ENCODE measurements around the gene RPS5. TPM values are rescaled to one million over a fixed set of nuclear protein-coding genes. Genes with fewer than 3 reads are reported as not detected.

The RPS5 gene
- total RNA-seq, 1 experiment from 2014 or later = 1,487 TPM

DNA sequence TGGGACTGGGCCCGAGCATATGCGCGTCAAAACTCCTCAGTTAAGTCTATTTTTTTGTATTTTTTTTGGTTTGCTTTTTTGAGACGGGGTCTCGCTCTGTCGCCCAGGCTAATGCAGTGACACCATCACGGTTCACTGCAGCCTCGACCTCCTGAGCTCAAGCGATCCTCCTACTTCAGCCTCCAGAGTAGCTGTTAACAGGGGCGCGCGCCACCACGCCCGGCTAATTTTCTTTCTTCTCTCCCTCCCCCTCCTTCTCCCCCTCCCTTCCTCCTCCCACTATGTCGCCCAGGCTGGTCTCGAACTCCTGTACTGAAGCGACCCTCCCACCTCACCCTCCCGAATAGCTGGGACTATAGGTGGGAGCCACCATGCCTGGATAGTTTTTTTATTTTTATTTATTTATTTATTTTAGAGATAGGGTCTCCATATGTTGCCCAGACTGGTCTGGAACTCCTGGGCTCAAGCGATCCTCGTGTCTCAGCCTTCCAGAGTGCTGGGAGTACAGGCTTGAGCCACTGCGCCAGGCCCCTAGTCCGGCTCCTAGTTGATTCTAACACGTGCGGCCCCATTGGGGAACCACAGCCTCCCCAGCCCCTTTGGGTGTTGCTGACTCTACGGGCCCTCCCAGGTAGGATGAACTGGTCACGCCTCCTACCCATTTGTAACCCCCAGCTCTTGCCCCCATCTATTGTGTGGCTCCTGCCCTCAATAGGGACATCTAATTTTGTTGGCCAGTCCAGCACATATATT lies 5.4 kb upstream of the RPS5 start:
- no peak for ATAC-seq
- no peak for DNase-seq (ENCODE audit: low read depth, low spot score)
- CTCF ChIA-PET = no interaction called here
- intact Hi-C loops (cut with micrococcal nuclease; ENCODE audit: unreplicated experiment) = no loop called here
- BruUV-seq (replicated peaks) = TSS peak; percentile 74
- no peaks in the 10 kb centered on the region for H3K36me3 ChIP-seq (ENCODE audit: control insufficient read depth, insufficient read depth, low read length)
- peaks cover 32% of the 10 kb centered on the region for H3K4me1 ChIP-seq (ENCODE audit: control insufficient read depth, insufficient read depth, low read length)
- no peaks in the 10 kb centered on the region for H3K27me3 ChIP-seq (ENCODE audit: control insufficient read depth, insufficient read depth, low read length)
- no peak for TF ChIP-seq POLR2AphosphoS5 (IDR thresholded peaks at IDR 0.05; ENCODE audit: low read depth, low read length)
- no peak for TF ChIP-seq SIN3A (IDR thresholded peaks at IDR 0.05; ENCODE audit: borderline replicate concordance, insufficient read depth, low read depth, low read length)
- TF ChIP-seq, protein P1, sequence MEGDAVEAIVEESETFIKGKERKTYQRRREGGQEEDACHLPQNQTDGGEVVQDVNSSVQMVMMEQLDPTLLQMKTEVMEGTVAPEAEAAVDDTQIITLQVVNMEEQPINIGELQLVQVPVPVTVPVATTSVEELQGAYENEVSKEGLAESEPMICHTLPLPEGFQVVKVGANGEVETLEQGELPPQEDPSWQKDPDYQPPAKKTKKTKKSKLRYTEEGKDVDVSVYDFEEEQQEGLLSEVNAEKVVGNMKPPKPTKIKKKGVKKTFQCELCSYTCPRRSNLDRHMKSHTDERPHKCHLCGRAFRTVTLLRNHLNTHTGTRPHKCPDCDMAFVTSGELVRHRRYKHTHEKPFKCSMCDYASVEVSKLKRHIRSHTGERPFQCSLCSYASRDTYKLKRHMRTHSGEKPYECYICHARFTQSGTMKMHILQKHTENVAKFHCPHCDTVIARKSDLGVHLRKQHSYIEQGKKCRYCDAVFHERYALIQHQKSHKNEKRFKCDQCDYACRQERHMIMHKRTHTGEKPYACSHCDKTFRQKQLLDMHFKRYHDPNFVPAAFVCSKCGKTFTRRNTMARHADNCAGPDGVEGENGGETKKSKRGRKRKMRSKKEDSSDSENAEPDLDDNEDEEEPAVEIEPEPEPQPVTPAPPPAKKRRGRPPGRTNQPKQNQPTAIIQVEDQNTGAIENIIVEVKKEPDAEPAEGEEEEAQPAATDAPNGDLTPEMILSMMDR (IDR thresholded peaks at IDR 0.05) = no peak
- no peak for TF ChIP-seq TCF7L2 (IDR thresholded peaks at IDR 0.05; ENCODE audit: low read depth, low read length)
- TF ChIP-seq, protein P2, sequence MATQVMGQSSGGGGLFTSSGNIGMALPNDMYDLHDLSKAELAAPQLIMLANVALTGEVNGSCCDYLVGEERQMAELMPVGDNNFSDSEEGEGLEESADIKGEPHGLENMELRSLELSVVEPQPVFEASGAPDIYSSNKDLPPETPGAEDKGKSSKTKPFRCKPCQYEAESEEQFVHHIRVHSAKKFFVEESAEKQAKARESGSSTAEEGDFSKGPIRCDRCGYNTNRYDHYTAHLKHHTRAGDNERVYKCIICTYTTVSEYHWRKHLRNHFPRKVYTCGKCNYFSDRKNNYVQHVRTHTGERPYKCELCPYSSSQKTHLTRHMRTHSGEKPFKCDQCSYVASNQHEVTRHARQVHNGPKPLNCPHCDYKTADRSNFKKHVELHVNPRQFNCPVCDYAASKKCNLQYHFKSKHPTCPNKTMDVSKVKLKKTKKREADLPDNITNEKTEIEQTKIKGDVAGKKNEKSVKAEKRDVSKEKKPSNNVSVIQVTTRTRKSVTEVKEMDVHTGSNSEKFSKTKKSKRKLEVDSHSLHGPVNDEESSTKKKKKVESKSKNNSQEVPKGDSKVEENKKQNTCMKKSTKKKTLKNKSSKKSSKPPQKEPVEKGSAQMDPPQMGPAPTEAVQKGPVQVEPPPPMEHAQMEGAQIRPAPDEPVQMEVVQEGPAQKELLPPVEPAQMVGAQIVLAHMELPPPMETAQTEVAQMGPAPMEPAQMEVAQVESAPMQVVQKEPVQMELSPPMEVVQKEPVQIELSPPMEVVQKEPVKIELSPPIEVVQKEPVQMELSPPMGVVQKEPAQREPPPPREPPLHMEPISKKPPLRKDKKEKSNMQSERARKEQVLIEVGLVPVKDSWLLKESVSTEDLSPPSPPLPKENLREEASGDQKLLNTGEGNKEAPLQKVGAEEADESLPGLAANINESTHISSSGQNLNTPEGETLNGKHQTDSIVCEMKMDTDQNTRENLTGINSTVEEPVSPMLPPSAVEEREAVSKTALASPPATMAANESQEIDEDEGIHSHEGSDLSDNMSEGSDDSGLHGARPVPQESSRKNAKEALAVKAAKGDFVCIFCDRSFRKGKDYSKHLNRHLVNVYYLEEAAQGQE (IDR thresholded peaks at IDR 0.05; ENCODE audit: insufficient read depth in 1 of 2, low read depth in 2 of 2, low read length in 1 of 2) = no peak
- H3K4me3 ChIP-seq (ENCODE audit: low read depth in 2 of 2, low read length in 2 of 2) = peak overlapping the region; percentile 64 to 94
- peak overlapping the region; percentile 89 for H3K27ac ChIP-seq (ENCODE audit: low read length)
- POLR2A ChIA-PET = interaction anchor here (0.6 to 1.0 kb wide), 7 partner anchors 12 to 333 kb away, joined by 3 to 7 read pairs (median 4); no protein-coding TSS in a partner anchor
- in situ Hi-C loops (cut with HindIII; ENCODE audit: low pct_unique_long_range_greater_than_20kb, low sequenced_read_pairs) = no loop called here
- H3K9me3 ChIP-seq (ENCODE audit: control insufficient read depth, insufficient read depth, low read depth, low read length) = no peaks in the 10 kb centered on the region

DNA sequence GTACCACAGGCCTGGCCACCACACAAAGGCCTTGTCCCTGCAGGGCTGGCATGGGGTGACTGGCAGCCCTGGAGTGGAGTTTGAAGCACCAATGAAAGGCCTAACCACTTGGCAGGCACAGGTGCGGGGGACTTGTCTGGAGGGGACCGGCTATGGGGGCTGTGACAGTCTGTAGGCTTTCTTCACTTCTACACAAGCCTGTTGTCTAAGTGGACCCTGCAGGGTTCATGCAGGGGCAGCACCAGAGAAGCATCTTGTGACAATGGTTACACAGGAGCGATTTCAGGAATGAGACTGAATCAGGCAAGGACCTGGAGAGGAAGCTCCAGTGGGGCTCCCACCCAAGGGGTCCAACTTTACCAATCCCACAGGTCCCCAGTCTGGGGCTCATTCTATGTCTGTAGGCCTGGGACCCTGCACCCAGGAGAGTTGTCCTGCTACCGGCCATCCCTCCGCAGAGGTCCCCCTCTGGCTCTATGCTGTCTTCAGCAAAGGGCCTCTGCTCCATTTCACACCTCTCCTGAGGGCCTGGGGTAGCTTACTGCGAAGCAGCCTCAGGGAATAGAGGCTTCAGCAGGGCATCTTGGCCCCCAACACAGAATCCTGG lies 4.0 kb upstream of the RPS5 start:
- TF ChIP-seq, protein P2 (IDR thresholded peaks at IDR 0.05; ENCODE audit: insufficient read depth in 1 of 2, low read depth in 2 of 2, low read length in 1 of 2) = no peak
- TF ChIP-seq POLR2AphosphoS5 (IDR thresholded peaks at IDR 0.05; ENCODE audit: low read depth, low read length) = no peak
- no peak for TF ChIP-seq TCF7L2 (IDR thresholded peaks at IDR 0.05; ENCODE audit: low read depth, low read length)
- TF ChIP-seq SIN3A (IDR thresholded peaks at IDR 0.05; ENCODE audit: borderline replicate concordance, insufficient read depth, low read depth, low read length) = no peak
- TF ChIP-seq, protein P1 (IDR thresholded peaks at IDR 0.05) = no peak
- intact Hi-C loops (cut with micrococcal nuclease; ENCODE audit: unreplicated experiment) (no loop called here), in situ Hi-C loops (cut with HindIII; ENCODE audit: low pct_unique_long_range_greater_than_20kb, low sequenced_read_pairs) (no loop called here)
- CTCF ChIA-PET = no interaction called here
- Histone ChIP-seq H3K4me3 (ENCODE audit: low read depth in 2 of 2, low read length in 2 of 2) (no peak overlapping the region), H3K9me3 (ENCODE audit: control insufficient read depth, insufficient read depth, low read depth, low read length) (no peaks in the 10 kb centered on the region), H3K27me3 (ENCODE audit: control insufficient read depth, insufficient read depth, low read length) (no peaks in the 10 kb centered on the region), H3K4me1 (ENCODE audit: control insufficient read depth, insufficient read depth, low read length) (peaks cover 35% of the 10 kb centered on the region), H3K36me3 (ENCODE audit: control insufficient read depth, insufficient read depth, low read length) (peaks cover 9% of the 10 kb centered on the region), H3K27ac (ENCODE audit: low read length) (no peak overlapping the region)
- POLR2A ChIA-PET = interaction anchor here (0.6 kb wide), 1 partner anchor 153 kb away, joined by 3 read pairs; no protein-coding TSS in a partner anchor
- no peak for ATAC-seq
- no TSS peak for BruUV-seq (replicated peaks)
- no peak for DNase-seq (ENCODE audit: low read depth, low spot score)
